Measurements from ENCODE around the gene SPATA9. TPM values are rescaled to one million over a fixed set of nuclear protein-coding genes. Genes with fewer than 3 reads are reported as not detected.
A peak's percentile ranks its signal among the peaks of the same experiment; 100 is the strongest.

SPATA9 gene
- total RNA-seq, 2 donors from 2014 or later, result 0.70 to 2.0 TPM

- peak overlapping the region; percentile 25 for H3K4me3 ChIP-seq (ENCODE audit: low read length)
- H3K27me3 ChIP-seq (ENCODE audit: control insufficient read depth, insufficient read depth, low read length, poor library complexity, severe bottlenecking), result no peaks in the 10 kb centered on the region
- 85% methylated on average over 1 of the region's 1 CpG; no CpG with 5 or more reads in 1 of the 2 experiments for WGBS, 2 experiments (ENCODE audit: insufficient coverage in 1 of 2, insufficient read length in 1 of 2)
- TF ChIP-seq CTCF (conservative IDR thresholded peaks at IDR 0.05), result no peak
- DNase-seq, result no peak
- H3K4me1 Mint-ChIP-seq, result peaks cover 38% of the 10 kb centered on the region
- H3K9me3 ChIP-seq (ENCODE audit: control insufficient read depth, low read length), result no peaks in the 10 kb centered on the region
- H3K4me1 ChIP-seq (ENCODE audit: control insufficient read depth, insufficient read depth, low read length), result peaks cover 33% of the 10 kb centered on the region
- peaks cover 3% of the 10 kb centered on the region for H3K36me3 Mint-ChIP-seq (ENCODE audit: low read depth)
- no peaks in the 10 kb centered on the region for H3K36me3 ChIP-seq (ENCODE audit: control insufficient read depth, insufficient read depth, low read length)
- no peak overlapping the region for H3K27ac ChIP-seq (ENCODE audit: low read depth, low read length)
- H3K27ac Mint-ChIP-seq, result peak overlapping the region; percentile 53
- H3K27me3 Mint-ChIP-seq (ENCODE audit: insufficient read depth), result no peaks in the 10 kb centered on the region
- H3K9me3 Mint-ChIP-seq, result no peaks in the 10 kb centered on the region
- H3K9ac ChIP-seq (ENCODE audit: extremely low read depth, low read length, poor library complexity, severe bottlenecking), result no peak overlapping the region
- no peak overlapping the region for H3K4me3 Mint-ChIP-seq
Measured at GRCh38 chr5:95671826-95672225, 11.0 kb downstream of the SPATA9 start.

- no peaks in the 10 kb centered on the region for H3K36me3 ChIP-seq (ENCODE audit: control insufficient read depth, insufficient read depth, low read length)
- H3K27ac ChIP-seq (ENCODE audit: low read depth, low read length), result no peak overlapping the region
- no peak for DNase-seq
- H3K27me3 ChIP-seq (ENCODE audit: control insufficient read depth, insufficient read depth, low read length, poor library complexity, severe bottlenecking), result no peaks in the 10 kb centered on the region
- H3K4me1 ChIP-seq (ENCODE audit: control insufficient read depth, insufficient read depth, low read length), result peaks cover 33% of the 10 kb centered on the region
- 91 to 93% methylated on average over 3 of the region's 3 CpGs for WGBS, 2 experiments (ENCODE audit: insufficient coverage in 1 of 2, insufficient read length in 1 of 2)
- H3K27ac Mint-ChIP-seq, result peak overlapping the region; percentile 94
- H3K27me3 Mint-ChIP-seq (ENCODE audit: insufficient read depth), result no peaks in the 10 kb centered on the region
- H3K4me3 Mint-ChIP-seq, result no peak overlapping the region
- no peaks in the 10 kb centered on the region for H3K9me3 ChIP-seq (ENCODE audit: control insufficient read depth, low read length)
- peak overlapping the region; percentile 61 for H3K9ac ChIP-seq (ENCODE audit: extremely low read depth, low read length, poor library complexity, severe bottlenecking)
- peaks cover 38% of the 10 kb centered on the region for H3K4me1 Mint-ChIP-seq
- H3K36me3 Mint-ChIP-seq (ENCODE audit: low read depth), result peaks cover 3% of the 10 kb centered on the region
- H3K4me3 ChIP-seq (ENCODE audit: low read length), result peak overlapping the region; percentile 38
- no peak for TF ChIP-seq CTCF (conservative IDR thresholded peaks at IDR 0.05)
- no peaks in the 10 kb centered on the region for H3K9me3 Mint-ChIP-seq
Measured at GRCh38 chr5:95670568-95670967, 12.2 kb downstream of the SPATA9 start.

GRCh38 chr5:95669985-95670384 lies 12.8 kb downstream of the SPATA9 start:
- H3K27ac ChIP-seq (ENCODE audit: low read depth, low read length), result peak overlapping the region; percentile 12
- no peak overlapping the region for H3K4me3 Mint-ChIP-seq
- no peaks in the 10 kb centered on the region for H3K27me3 ChIP-seq (ENCODE audit: control insufficient read depth, insufficient read depth, low read length, poor library complexity, severe bottlenecking)
- no peaks in the 10 kb centered on the region for H3K9me3 ChIP-seq (ENCODE audit: control insufficient read depth, low read length)
- DNase-seq, result no peak
- peak overlapping the region; percentile 38 for H3K4me3 ChIP-seq (ENCODE audit: low read length)
- H3K9me3 Mint-ChIP-seq, result no peaks in the 10 kb centered on the region
- 85 to 100% methylated on average over 4 to 5 of the region's 5 CpGs for WGBS, 2 experiments (ENCODE audit: insufficient coverage in 1 of 2, insufficient read length in 1 of 2)
- peaks cover 33% of the 10 kb centered on the region for H3K4me1 ChIP-seq (ENCODE audit: control insufficient read depth, insufficient read depth, low read length)
- peak overlapping the region; percentile 61 for H3K9ac ChIP-seq (ENCODE audit: extremely low read depth, low read length, poor library complexity, severe bottlenecking)
- peaks cover 3% of the 10 kb centered on the region for H3K36me3 Mint-ChIP-seq (ENCODE audit: low read depth)
- H3K27ac Mint-ChIP-seq, result peak overlapping the region; percentile 94
- peaks cover 38% of the 10 kb centered on the region for H3K4me1 Mint-ChIP-seq
- no peaks in the 10 kb centered on the region for H3K36me3 ChIP-seq (ENCODE audit: control insufficient read depth, insufficient read depth, low read length)
- TF ChIP-seq CTCF (conservative IDR thresholded peaks at IDR 0.05), result no peak
- H3K27me3 Mint-ChIP-seq (ENCODE audit: insufficient read depth), result no peaks in the 10 kb centered on the region

All from endodermal cell (in vitro differentiated cells).